Ecto neural progenitor cell (in vitro differentiated cells): ENCODE data around the gene HOXD9.

Experiments
- DNase-seq: peaks from one replicate; pipeline ENCODE4 v3.0.0-alpha.2; 2018; ENCODE audit warnings: low spot score

Gene HOXD9

DNA sequence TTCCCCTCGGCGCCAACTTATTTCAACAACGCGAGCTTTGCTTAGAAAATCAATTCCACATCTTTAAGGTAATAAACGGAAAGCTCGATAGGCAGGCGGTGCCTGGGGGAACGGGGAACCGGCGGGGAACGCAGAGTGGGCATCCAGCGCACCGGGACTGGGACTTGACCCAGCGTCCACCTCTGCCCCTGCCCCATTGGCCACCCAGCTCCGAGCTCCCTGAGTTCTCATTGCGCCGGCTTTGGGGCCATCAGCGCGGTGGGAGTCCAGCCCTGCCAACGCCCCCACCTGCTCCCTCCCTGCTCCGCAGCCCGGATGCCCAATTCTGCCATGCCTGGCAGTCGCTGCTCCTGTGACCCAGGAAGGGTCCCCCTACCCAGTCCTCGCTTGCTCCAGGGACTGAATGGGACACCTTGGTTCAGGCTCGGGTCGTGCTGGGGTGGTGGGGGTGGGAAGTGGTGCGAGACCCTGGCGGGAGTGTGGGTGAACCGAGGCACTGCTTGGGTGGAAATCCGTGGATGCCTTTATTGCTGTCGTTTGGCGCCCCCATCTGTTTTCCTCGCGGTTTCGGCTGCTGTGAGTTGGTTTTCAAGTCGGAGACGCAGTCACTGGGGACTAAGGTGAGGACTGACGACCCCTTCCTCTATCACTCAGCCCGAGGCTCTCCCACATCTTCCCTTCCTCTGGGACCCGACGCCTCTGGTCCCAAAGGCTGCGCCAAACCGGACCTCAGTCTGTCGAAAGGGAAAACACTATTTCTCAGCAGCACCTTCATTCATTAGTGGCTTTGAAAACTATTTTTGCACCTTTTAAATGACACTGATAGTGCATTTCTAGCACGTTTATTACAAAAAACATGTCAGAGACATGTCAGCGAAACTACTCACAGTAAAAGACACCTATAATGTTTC, 36.4 kb upstream of the HOXD9 start:
- peak; percentile 83 for DNase-seq

DNA sequence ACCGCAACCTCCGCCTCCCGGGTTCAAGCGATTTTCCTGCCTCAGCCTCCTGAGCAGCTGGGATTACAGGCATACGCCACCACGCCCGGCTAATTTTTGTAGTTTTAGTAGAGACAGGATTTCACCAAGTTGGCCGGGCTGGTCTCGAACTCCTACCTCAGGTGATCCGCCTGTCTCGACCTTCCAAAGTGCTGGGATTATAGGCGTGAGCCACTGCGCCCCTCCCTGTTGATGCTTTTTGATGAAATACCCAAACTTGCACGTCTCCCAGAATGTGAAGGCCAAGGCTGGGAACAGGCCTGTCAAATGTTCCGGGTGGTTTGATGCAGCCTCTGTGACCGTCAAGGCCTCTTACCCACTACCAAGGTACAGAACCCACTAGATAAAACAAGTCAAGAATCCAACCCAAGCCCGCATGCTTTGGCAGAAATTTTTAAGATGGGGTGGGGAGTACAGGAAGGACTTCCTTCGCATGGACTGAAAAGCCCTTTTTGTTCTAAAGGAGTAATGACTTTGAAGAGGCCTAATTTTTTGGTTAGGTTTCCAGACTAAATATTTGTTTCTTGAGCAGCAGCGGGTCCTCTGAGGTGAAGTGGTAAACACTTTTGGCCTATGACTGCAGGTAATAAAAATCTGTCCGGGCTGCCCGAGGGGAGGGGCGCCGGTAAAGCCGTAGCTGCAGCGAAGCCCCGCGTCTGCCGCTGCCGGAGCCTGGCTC, 35.0 kb upstream of the HOXD9 start:
- peak; percentile 38 for DNase-seq

DNA sequence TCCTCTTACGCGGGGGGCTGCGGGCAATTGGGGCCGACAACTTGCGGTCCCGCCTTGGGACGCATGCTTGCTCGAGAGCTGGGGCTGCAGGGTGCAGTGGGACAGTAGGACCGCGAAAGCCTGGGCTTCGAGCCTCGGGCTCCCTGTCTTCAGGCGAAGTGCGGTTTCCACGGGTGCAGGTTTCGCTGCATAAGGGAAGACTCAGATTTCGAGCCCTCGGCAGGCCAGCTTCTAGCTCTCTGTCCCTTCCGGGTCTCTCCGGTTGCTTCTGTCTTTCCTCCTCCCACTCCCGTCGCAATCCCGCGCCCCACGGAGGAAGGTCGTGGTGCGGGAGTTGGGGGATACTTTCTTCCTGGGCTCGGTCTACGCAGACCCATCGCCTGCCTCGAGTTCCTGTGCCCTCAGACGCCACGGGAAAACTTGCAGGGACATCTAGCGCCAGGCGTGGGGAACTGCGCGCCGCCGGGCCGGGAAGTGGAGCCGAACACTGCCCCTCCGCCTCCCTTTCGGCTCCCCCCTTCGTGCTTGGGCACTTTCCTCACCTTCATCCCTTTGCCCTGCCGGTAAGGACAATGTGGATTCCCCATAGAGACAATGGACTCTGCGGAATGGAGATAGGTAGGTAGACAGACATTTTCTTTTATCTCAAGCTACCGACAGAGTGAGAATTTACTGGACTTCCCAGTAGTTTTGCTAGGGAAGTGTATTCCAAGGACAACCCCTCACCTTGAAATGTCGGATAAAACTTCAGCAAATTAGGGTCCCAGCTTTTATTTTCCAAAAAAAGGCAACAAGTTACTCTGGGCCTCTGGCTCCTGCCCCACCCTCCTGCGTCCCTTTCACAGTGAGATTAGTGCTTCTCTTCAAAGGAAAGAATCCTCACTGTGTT, 34.2 kb upstream of the HOXD9 start:
- DNase-seq, result peak; percentile 83

DNA sequence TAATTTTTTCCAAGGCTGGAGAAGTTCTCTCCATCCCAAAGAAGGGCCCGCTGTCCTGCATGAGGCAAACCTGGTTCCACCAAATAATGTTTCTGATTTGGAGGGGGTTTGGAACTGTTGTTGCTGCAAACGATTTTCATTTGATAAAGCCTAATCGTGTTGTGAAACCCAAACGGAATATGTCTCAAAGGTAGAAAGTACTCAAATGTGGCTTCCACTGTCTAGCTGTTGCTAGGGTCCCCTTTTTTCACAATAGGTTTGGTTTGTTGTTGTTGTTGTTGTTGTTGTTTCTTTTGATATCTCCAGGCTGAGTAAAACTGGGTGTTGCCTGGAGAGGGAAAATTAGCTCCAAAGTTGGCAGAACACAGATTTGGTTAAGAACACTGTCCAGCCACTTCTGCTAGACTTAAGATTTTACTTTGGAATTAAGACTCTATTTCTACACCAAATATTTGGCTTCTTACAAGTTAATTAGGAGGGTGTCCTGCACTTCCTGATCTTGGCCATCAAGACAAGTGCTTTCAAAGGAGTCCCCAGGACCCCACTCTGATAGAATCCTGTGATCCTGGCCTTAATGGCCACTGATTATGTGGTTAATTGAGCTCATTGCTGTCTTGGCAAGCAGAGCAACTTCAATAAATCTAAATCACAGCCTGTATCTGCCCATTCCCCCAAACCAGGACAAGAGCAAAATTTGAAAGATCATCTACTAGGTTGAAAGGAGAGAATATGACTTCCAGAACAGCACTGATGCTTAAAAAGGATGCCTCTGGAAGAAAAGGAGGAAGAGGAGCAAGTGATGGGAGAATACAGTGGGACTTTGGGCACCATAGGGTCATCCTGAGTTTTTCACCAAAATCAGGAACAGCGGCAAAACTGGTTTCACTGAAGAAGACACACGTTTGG, 33.3 kb upstream of the HOXD9 start:
- DNase-seq, result no peak

DNA sequence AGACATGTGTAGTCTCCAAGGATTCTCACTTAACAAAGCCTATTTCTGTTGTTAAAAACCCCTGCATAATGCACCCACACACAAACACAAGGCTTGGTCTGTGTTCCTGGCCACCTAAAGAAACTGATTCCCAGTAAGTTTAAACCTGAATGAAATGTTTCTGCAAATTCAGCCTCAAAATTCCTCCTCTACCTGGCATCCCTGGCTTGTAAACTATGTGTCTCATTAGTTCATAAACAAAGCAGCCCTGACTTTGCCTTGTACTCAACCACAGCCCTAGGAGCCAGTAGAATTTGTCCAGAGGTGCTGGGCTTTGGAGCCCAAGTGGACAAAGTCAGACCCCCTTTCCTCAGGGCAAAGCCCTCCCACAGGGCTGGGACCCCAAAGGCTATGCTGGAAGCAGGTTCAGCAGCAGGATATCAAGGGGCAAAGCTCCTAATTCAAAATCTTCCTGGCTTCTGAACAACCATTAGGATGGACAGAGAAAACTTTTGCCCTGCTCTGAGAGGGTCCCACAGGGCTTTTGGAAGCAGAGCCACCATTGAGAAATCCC, 32.6 kb upstream of the HOXD9 start:
- no peak for DNase-seq

DNA sequence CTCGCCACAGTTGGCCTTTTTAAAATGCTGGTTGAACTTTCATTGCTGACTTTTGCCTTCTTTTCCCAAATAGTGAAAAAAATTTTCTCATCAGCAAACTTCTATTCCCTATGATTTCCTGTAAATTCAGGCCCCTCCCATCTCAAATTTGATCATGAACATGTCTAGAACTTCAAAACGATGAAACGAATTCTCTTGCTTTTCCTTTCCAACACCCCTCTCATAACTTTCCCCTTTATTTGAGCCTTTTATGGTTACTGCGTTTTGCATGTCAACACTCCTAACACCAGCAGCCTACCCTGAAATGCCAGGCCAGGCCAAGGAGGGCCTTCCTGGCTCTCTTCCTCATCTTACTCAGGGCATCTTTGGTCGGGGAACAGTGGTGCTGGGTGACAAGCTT, 31.7 kb upstream of the HOXD9 start:
- no peak for DNase-seq

DNA sequence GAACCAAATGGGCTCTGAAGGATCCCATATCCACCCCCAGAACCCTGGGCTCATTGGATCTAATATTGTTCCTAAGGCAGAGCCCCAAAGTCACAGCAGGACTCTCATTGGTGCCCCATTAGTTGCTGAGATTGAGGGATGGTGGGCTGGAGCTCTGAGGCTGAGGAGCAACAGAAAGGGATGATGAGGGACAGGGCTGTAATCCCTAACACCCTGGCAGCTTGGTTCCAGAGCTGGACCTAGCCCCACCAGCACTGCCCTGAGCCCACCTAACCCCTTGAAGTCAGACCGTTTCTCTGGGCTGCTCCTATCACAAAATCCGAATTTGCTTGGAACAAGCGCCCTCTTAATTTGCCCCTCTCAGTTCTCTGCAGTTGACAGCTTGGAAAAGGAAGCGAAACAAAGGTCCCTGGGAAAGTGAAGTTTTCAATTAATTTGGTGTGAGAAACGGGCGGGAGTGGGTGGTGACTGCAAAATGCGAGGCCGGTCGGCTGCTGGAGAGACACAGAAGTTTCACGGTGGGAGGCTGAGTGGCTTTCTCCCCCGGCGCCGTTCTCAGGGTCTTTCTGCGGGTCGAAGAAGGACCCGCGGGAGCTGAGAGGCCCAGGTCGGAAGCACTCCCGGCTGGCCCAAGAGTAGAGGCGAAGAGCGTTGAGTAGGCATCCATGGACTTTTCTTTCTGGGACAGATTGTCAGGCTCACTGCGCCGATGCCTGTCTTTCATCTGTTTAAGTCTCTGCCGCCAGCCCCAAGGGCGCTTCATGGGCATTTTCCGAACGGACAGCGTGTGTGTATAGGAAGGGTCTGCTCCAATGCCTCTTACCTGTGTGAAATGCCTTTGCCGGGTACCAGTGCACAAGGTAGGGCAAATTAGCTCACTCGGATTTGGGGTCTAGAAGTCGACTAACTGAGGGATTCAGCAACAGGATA, 30.9 kb upstream of the HOXD9 start:
- DNase-seq, result no peak

DNA sequence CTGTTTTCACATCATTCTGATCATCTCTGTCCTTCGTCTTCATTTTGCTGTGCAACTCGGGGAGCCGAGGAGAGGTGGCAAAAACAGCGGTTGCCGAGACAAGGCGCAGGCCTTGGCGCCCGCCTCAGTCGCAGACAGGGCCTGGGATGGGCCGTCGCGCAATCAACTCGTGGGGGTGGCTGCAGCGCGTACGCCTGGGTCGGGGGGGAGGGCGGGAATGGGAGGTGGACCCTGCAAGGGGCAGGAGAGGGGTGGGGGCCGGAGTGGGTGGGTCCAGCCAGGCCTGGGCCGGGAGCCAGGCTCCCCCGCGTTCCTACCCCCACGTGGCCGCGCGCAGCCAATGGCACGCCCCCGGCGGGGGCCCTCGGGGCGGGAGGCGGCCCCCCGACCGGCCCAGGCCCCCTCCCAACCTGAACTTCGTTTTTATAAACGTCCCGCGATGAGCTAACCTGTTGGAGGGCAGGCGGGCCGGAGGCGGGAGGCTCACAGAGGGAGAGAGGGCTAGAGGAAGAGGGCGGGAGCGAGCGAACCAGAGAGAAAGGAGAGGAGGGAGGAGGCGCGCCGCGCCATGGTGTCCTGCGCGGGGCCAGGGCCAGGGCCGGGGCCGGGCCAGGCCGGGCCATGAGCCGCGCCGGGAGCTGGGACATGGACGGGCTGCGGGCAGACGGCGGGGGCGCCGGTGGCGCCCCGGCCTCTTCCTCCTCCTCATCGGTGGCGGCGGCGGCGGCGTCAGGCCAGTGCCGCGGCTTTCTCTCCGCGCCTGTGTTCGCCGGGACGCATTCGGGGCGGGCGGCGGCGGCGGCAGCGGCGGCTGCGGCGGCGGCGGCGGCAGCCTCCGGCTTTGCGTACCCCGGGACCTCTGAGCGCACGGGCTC, 30.0 kb upstream of the HOXD9 start, which contains the start of gene HOXD13:
Gene HOXD13 (plus strand): TSS at position 452 of the 875 bp plus-strand sequence. CDS start 170 bp downstream, at position 622.
- peak; percentile 79 for DNase-seq

DNA sequence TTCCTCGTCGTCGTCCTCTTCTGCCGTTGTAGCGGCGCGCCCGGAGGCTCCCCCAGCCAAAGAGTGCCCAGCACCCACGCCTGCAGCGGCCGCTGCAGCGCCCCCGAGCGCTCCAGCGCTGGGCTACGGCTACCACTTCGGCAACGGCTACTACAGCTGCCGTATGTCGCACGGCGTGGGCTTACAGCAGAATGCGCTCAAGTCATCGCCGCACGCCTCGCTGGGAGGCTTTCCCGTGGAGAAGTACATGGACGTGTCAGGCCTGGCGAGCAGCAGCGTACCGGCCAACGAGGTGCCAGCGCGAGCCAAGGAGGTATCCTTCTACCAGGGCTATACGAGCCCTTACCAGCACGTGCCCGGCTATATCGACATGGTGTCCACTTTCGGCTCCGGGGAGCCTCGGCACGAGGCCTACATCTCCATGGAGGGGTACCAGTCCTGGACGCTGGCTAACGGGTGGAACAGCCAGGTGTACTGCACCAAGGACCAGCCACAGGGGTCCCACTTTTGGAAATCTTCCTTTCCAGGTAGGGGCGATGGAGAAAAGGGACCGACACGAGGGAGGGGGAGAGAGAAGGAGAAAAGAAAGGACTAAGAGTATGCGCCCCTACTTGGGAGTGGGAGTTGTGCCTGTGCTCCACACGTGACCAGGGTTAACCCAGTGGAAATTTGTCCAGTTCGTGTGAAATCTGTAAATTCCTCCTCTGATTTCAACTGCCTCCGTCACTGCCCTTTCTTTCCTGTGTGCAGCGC, 29.2 kb upstream of the HOXD9 start:
- no peak for DNase-seq

DNA sequence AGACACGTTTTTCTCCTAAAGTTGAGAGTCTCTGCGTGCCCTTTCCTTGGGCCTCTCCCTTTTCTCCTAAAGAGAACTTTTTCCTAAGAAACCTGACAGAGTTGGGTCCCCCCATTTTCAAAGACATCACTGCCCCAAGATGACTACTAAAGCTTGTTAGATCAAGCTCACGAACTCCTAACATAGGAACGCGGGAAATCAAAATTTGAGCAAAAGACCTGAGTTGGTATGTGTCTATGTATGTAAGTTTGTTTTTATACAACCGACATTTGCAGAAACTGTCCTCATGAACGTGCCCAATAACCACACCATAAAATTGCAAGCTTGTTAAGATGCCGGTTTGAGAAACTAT, 28.6 kb upstream of the HOXD9 start:
- no peak for DNase-seq

DNA sequence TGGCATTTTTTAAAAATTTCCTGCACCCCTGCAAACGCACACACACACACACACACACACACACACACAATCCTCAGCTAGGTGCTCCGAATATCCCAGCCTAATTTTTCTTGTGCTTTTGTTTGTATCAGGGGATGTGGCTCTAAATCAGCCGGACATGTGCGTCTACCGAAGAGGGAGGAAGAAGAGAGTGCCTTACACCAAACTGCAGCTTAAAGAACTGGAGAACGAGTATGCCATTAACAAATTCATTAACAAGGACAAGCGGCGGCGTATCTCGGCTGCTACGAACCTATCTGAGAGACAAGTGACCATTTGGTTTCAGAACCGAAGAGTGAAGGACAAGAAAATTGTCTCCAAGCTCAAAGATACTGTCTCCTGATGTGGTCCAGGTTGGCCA, 28.2 kb upstream of the HOXD9 start:
- DNase-seq, result no peak

DNA sequence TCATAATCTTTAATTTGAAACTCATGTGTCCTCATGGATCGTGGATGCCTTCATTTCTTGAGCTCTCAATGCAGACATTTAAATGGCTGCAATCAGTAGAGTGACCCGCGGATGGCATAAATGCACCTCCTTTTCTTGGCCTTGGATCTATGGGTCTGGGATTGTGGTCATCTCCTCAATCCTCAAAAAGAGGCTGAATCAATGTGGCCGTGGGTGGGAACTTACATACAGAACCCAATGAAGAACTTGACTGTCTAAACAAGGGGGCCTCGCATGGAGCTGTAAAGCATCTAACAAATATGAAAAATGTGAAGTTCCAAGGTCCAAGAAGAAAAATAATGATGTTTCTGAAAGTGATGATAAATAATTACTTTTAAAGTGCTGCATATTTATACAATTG, 27.1 kb upstream of the HOXD9 start:
- DNase-seq, result no peak

DNA sequence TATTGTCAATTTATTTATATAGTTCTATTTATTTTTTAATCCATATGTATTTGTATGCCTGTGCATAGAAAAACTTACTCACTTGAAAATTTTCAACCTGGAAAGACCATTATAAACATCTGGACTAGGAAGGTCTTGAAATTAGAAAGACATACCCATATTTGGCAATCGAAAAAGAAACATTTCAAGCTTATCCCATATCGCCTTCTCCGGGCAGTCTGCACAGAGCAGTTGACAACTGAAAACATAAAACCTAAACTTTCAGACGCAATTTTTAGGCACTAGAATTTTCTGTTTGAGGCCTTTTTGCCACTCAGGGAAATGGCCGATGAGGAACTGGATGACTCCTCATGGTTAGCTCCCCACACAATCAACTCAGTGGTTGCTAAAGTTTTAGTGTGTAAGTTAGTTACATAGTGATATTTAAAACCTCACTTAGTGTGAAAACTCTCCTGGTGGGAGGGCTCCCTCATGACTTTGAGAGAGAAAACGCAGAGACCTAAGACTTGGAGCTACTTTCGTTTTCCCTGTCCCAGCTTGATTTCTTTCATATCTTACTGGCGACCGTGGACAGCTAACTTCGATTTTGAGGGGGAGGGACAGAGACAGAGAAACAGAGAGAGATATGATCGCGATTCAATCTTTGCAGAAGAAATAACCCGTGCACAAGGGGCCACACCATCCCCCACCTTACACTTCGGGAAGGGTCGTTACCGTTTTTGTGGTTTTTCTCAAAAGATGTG, 26.1 kb upstream of the HOXD9 start:
- DNase-seq, result no peak

DNA sequence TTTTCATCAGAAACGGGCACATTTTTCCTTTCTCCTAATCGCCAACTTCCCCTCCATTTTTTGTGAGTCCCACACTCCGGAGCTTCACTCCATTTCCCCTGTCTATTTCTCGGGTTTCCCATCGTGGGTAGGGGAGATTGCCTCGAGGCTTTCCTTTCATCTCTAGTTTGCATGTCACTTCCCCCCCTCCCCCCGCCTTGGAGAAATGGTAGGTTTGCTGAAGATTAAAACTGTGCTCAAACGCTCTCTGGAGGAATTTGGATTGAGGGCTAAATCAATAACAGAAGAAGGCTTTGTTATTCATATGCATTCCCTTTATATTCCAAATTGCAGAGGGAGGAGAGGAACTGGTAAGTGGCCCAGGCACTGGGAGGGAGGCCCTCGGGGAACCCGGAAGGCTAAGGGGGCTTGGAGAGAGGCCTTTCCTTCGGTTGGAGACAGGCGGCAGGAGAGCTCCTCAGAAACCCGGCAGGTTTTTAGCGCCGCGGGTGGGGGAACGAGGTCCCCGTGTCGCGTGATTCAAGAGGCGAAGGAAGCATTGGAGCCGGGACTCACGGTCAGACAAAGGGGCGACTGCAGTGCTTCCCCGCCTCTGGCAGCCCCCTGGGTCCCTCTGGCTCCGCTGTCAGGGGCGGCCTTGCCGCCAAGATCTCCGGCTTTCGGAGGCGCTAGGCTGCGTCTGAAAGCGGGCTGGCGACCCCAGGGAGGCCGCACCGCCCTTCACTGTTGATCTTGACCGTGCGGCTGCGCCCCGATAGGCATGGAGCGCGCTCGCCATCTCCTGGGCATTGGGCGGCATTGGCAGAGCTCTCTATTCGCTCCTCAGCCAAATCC, 25.3 kb upstream of the HOXD9 start:
- no peak for DNase-seq

DNA sequence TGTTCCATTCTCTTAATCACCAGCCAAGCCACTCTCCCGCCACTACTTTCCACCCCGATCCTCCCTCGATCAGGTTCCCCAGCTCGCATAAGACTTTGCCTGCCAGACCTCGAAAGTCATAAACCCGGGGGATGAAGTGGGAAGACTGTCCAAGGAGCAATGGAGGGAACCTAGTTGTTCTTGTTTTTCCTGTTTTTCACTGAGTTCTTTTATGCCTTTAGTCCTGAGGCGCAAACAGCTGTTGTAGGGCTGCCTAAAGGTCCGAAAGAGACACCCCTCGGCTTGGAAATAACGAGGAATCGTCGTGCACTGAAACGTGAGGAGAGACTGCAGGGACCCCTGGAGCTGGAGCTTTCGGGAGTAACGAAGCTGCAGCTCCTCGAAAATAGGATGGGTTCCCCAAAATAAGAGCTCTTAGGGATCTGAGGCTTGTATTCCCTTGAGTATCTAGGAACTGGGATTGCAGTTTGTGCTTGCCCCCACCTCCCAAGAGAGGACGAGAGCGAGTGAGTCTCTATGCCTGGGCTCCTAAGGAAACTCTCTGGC, 24.6 kb upstream of the HOXD9 start:
- DNase-seq, result no peak
